Endodermal cell (in vitro differentiated cells): ENCODE measurements around the gene S100A12. TPM values are rescaled to one million over a fixed set of nuclear protein-coding genes. Genes with fewer than 3 reads are reported as not detected.

Experiments
- DNase-seq: peaks from one replicate; pipeline ENCODE4 v3.0.0-alpha.2; 2017
- H3K27ac ChIP-seq: 2 replicates; pipeline ENCODE4 v1.5.1; 2013; ENCODE audit warnings: mild to moderate bottlenecking, low read depth, low read length, moderate library complexity
- H3K27me3 ChIP-seq: 2 replicates; pipeline ENCODE4 v1.6.1; 2013; ENCODE audit warnings: mild to moderate bottlenecking, low read length, moderate library complexity; ENCODE audit not compliant: insufficient read depth, control insufficient read depth, poor library complexity, severe bottlenecking
- H3K36me3 ChIP-seq: 2 replicates; pipeline ENCODE4 v1.7.0; 2013; ENCODE audit warnings: mild to moderate bottlenecking, low read length, moderate library complexity; ENCODE audit not compliant: control insufficient read depth, insufficient read depth
- H3K4me1 ChIP-seq: one replicate; pipeline ENCODE4 v1.7.0; 2013; ENCODE audit warnings: low read length; ENCODE audit not compliant: control insufficient read depth, insufficient read depth
- H3K4me3 ChIP-seq: 2 replicates; pipeline ENCODE4 v1.5.1; 2013; ENCODE audit warnings: mild to moderate bottlenecking, low read length, moderate library complexity
- H3K9ac ChIP-seq: 2 replicates; pipeline ENCODE4 v1.6.1; 2013; ENCODE audit warnings: mild to moderate bottlenecking, low read length, moderate library complexity; ENCODE audit not compliant: poor library complexity, severe bottlenecking; ENCODE audit errors: extremely low read depth
- H3K9me3 ChIP-seq: 2 replicates; pipeline ENCODE4 v1.6.1; 2013; ENCODE audit warnings: mild to moderate bottlenecking, low read length, moderate library complexity; ENCODE audit not compliant: control insufficient read depth
- H3K27ac Mint-ChIP-seq: 2 replicates; pipeline ENCODE4 v1.8.0; 2020; ENCODE audit warnings: mixed read lengths
- H3K27me3 Mint-ChIP-seq: 2 replicates; pipeline ENCODE4 v1.8.0; 2021; ENCODE audit warnings: mild to moderate bottlenecking, mixed read lengths; ENCODE audit not compliant: insufficient read depth
- H3K36me3 Mint-ChIP-seq: 2 replicates; pipeline ENCODE4 v1.8.0; 2020; ENCODE audit warnings: low read depth, mixed read lengths
- H3K4me1 Mint-ChIP-seq: 2 replicates; pipeline ENCODE4 v1.8.0; 2020; ENCODE audit warnings: mixed read lengths
- H3K4me3 Mint-ChIP-seq: 2 replicates; pipeline ENCODE4 v1.8.0; 2020; ENCODE audit warnings: mild to moderate bottlenecking, moderate library complexity, mixed read lengths
- H3K9me3 Mint-ChIP-seq: 2 replicates; pipeline ENCODE4 v1.8.0; 2020; ENCODE audit warnings: mild to moderate bottlenecking, mixed read lengths
- CTCF ChIP-seq: fragments of 200-600 bp; sonication (generic); conservative IDR thresholded peaks from 2 replicates; pipeline ENCODE4 v1.5.0; 2021; ENCODE audit warnings: antibody characterized with exemption, mild to moderate bottlenecking
- WGBS, 2 experiments: methylation state at CpG; one replicate each; pipeline versions ENCODE4 v1.1.5 to v1.1.7; 2013; ENCODE audit warnings: missing lambda C conversion rate in 2 of 2, mixed read lengths in 1 of 2; ENCODE audit not compliant: insufficient coverage in 1 of 2, insufficient read length in 1 of 2; 5-methylcytosine and 5-hydroxymethylcytosine counted together
- total RNA-seq, 2 donors: library from RNA; stranded (reverse); fragmentation: NEBNext Ultra II Directional in 1 of 2; extraction: Animal tissue kit (Norgen Biotek cat#: 25700) in 1 of 2; gene quantifications; 2 replicates in 1 of 2; 3 replicates in 1 of 2; pipeline ENCODE4 v1.2.1, GENCODE V29; 2021

S100A12 gene
- total RNA-seq, 2 donors from 2014 or later: not detected

DNA sequence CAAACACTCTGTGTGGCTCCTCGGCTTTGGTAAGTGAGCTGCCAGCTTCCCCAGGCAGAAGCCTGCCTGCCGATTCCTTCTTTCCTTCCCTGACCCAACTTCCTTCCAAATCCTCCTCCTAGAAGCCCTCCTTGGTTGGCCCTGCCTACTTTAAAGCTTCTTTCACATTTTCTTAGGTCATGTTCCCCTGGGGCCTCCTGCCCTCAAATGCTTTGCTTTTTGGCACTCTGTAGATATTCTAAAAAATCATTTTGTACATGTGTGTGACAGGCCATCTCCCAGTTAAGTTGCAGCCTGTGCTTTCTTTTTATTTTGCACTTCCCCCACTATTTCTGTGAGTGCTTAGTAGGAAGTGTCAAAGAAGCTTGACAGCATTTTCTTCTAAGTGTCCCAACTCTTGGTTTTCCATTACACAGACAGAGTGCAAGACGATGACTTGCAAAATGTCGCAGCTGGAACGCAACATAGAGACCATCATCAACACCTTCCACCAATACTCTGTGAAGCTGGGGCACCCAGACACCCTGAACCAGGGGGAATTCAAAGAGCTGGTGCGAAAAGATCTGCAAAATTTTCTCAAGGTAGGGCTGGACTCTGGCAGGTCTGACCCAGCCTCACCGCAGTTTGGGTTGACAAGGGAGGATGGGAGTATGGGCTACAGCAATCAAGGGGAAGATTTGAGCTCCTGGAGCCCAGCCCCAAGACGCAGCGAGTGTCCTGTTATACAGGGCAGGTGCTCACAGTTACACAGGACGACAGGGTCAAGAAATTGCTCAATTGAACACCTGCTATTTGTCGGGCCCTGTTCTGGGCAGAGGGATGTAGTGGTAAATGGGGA is 17.3 kb downstream of the S100A12 start, which contains the start of gene S100A9:
Gene S100A9, plus strand, starts transcription at position 2 of the 838 bp plus-strand sequence. Its CDS starts 430 bp downstream, at position 432.
- Histone ChIP-seq H3K36me3 (no peaks in the 10 kb centered on the region), H3K27me3 (no peaks in the 10 kb centered on the region), H3K4me3 (no peak within 1 kb of the TSS), H3K4me1 (no peaks in the 10 kb centered on the region), H3K9ac (no peak within 1 kb of the TSS), H3K9me3 (no peaks in the 10 kb centered on the region), H3K27ac (no peak within 1 kb of the TSS)
- Mint-ChIP-seq H3K4me3 (no peak within 1 kb of the TSS), H3K27ac (no peak within 1 kb of the TSS), H3K9me3 (no peaks in the 10 kb centered on the region), H3K36me3 (no peaks in the 10 kb centered on the region), H3K4me1 (no peaks in the 10 kb centered on the region), H3K27me3 (peaks cover 4% of the 10 kb centered on the region)
- TF ChIP-seq CTCF: no peak
- DNase-seq: peak; percentile 32
- 87 to 88% methylated on average over 10 to 11 of the region's 11 CpGs for WGBS, 2 experiments

DNA sequence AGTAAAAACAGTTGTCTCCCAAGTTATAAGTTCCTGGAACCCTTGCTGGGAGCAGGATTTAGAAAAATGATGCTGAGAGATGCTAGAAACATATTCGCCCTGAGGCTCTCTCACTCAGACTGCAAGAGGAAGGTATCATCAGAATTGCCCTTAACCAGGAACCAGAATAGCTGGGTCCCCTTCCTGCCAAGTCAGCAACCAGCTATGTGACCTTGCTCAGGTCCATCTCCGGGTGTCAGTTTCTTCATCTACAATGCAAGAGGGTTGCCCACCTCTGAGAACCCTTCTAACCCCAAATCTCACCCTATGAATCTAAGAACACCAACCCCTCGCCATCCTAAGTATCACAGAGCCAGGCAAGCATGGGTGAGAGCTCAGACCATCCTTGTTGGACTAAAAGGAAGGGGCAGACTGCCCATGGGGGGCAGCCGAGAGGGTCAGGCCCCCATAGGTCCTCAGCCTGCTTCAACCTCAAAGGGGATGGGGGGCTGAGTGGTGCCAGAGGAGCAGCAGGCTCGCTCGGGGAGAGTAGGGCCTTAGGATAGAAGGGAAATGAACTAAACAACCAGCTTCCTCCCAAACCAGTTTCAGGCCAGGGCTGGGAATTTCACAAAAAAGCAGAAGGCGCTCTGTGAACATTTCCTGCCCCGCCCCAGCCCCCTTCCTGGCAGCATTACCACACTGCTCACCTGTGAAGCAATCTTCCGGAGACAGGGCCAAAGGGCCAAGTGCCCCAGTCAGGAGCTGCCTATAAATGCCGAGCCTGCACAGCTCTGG is 18.2 kb downstream of the S100A12 start:
- Mint-ChIP-seq H3K9me3 (no peaks in the 10 kb centered on the region), H3K4me1 (no peaks in the 10 kb centered on the region), H3K27ac (no peak overlapping the region), H3K4me3 (no peak overlapping the region), H3K36me3 (no peaks in the 10 kb centered on the region), H3K27me3 (no peaks in the 10 kb centered on the region)
- 86 to 92% methylated on average over 3 to 10 of the region's 10 CpGs for WGBS, 2 experiments
- Histone ChIP-seq H3K9me3 (no peaks in the 10 kb centered on the region), H3K9ac (no peak overlapping the region), H3K27me3 (no peaks in the 10 kb centered on the region), H3K27ac (no peak overlapping the region), H3K4me3 (no peak overlapping the region), H3K36me3 (no peaks in the 10 kb centered on the region), H3K4me1 (no peaks in the 10 kb centered on the region)
- no peak for TF ChIP-seq CTCF
- peak; percentile 42 for DNase-seq

DNA sequence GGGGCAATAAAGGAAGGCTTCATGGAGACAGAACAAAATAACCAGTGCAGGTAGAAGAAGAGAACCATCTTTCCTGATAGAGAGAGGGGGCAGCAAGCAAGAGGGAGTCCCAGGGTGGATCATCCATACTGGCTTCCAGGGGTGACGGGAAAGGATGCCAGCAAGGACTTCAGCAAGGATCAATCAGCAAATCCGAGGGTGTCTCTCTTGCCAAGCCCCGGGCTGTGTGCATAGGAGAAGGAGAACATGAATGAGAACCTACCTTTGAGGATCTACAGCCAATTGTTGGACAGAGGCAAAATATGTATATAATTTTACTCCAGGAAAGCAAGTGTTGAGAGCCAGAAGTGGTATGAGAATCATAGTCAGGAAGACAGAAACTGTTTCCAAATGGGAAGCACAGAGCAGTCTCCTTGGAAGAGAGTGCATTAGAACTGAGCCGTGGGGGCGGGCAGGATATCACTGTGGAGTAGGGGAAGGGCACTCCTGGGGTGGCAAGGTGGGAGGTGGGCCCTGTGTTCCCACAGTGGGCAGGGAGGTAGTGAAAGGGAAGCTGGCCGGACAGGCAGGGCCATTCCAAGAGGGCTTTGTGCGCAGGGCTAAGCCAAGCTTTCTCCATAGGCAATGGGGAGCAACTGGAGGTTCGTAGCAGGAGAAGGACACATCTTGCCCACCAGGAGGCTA is 18.9 kb downstream of the S100A12 start:
- no peaks in the 10 kb centered on the region for H3K9me3 ChIP-seq
- H3K4me3 Mint-ChIP-seq: no peak overlapping the region
- no peaks in the 10 kb centered on the region for H3K4me1 ChIP-seq
- H3K36me3 ChIP-seq: no peaks in the 10 kb centered on the region
- H3K27ac Mint-ChIP-seq: no peak overlapping the region
- DNase-seq: peak; percentile 28
- no peaks in the 10 kb centered on the region for H3K4me1 Mint-ChIP-seq
- H3K36me3 Mint-ChIP-seq: no peaks in the 10 kb centered on the region
- no peaks in the 10 kb centered on the region for H3K27me3 Mint-ChIP-seq
- H3K9me3 Mint-ChIP-seq: no peaks in the 10 kb centered on the region
- no peak for TF ChIP-seq CTCF
- H3K9ac ChIP-seq: no peak overlapping the region
- no peak overlapping the region for H3K27ac ChIP-seq
- WGBS, 2 experiments: 90 to 92% methylated on average over 8 of the region's 8 CpGs
- H3K27me3 ChIP-seq: no peaks in the 10 kb centered on the region
- H3K4me3 ChIP-seq: no peak overlapping the region
